K562 (cell line): ENCODE measurements around the gene MEGF11. TPM values are rescaled to one million over a fixed set of nuclear protein-coding genes. Genes with fewer than 3 reads are reported as not detected.

Experiments
- ATAC-seq: fragments of 200-7000 bp; cut with Tn5 transposase; 3 replicates; pipeline ENCODE4 v1.9.1; 2020; ENCODE audit warnings: moderate library complexity
- BruUV-seq: library from RNA; stranded (reverse); fragments of 400-500 nt; replicated peaks from 2 replicates; lab custom pipeline; 2021; lab: Mats Ljungman, UMichigan
- CTCF ChIA-PET: fragments of 300-600 bp; formaldehyde crosslinking; extraction: SDS; loops from one replicate; lab custom pipeline; 2021; ENCODE audit warnings: low intra/inter-chr PET ratio; lab: Yijun Ruan, JAX
- POLR2A ChIA-PET: fragments of 300-600, 350-650 bp; sonication (Branson Sonifier 250); formaldehyde crosslinking; extraction: SDS; loops from one replicate; lab custom pipeline; 2021; ENCODE audit warnings: antibody characterized with exemption, inconsistent platforms; lab: Yijun Ruan, JAX
- DNase-seq, 4 experiments: peaks; one replicate each; pipeline versions ENCODE4 v3.0.0 to v3.0.0-alpha.2; 2011 to 2018; ENCODE audit warnings: low spot score in 3 of 4, mixed read lengths in 3 of 4; ENCODE audit errors: extremely low read depth in 1 of 4
- FAIRE-seq: peaks from 2 replicates; lab custom pipeline; 2011; peaks lifted over from hg19 to GRCh38; lab: Jason Lieb, UNC
- H2AFZ ChIP-seq: 2 replicates; pipeline ENCODE4 v1.6.0; 2011; ENCODE audit warnings: low read depth, low read length, control low read depth, inconsistent platforms
- H3K27ac ChIP-seq: fragments of 200-600 bp; 3 replicates; pipeline ENCODE4 v1.8.0; 2011; ENCODE audit warnings: low read depth, mild to moderate bottlenecking, control low read depth, inconsistent platforms, low read length, moderate library complexity, mixed read lengths; ENCODE audit errors: extremely low read depth
- H3K27me3 ChIP-seq, 2 experiments: fragments of 300-600 bp in 1 of 2; 2 replicates in 1 of 2; 3 replicates in 1 of 2; pipeline versions ENCODE4 v1.6.0 to v1.8.0; 2011; ENCODE audit warnings: inconsistent platforms in 2 of 2, low read length in 2 of 2, mild to moderate bottlenecking in 1 of 2, mixed read lengths in 1 of 2, moderate library complexity in 1 of 2; ENCODE audit not compliant: control insufficient read depth in 2 of 2, insufficient read depth in 2 of 2
- H3K36me3 ChIP-seq: fragments of 300-600 bp; 3 replicates; pipeline ENCODE4 v1.8.0; 2011; ENCODE audit warnings: mild to moderate bottlenecking, low read length, inconsistent platforms; ENCODE audit not compliant: control insufficient read depth, insufficient read depth
- H3K4me1 ChIP-seq, 2 experiments: fragments of 200-600 bp in 1 of 2; replicated peaks in 1 of 2; 2 replicates in 1 of 2; 3 replicates in 1 of 2; pipeline versions ENCODE4 v1.5.1 to v1.8.0; 2011; ENCODE audit warnings: inconsistent platforms in 2 of 2, low read length in 2 of 2, mild to moderate bottlenecking in 1 of 2, mixed read lengths in 1 of 2, moderate library complexity in 1 of 2; ENCODE audit not compliant: control insufficient read depth in 2 of 2, insufficient read depth in 2 of 2
- H3K4me2 ChIP-seq: 2 replicates; pipeline ENCODE4 v1.6.1; 2011; ENCODE audit warnings: low read length, control low read depth, inconsistent platforms, mixed read lengths; ENCODE audit not compliant: insufficient read depth
- H3K4me3 ChIP-seq: fragments of 200-600 bp; sonication (generic), shearing (Covaris generic); 2 replicates; pipeline ENCODE4 v1.5.1; 2016; ENCODE audit warnings: control low read depth, inconsistent platforms
- H3K79me2 ChIP-seq: fragments of 200-600 bp; 3 replicates; pipeline ENCODE4 v1.8.0; 2011; ENCODE audit warnings: low read length, inconsistent platforms; ENCODE audit not compliant: control insufficient read depth, insufficient read depth
- H3K9ac ChIP-seq, 2 experiments: 2 replicates each; pipeline versions ENCODE4 v1.6.0 to v1.6.1; 2011; ENCODE audit warnings: low read depth in 2 of 2, low read length in 2 of 2, control low read depth in 1 of 2, inconsistent platforms in 1 of 2, mild to moderate bottlenecking in 1 of 2, mixed read lengths in 1 of 2; ENCODE audit not compliant: insufficient read depth in 1 of 2
- H3K9me1 ChIP-seq: one replicate; pipeline ENCODE4 v1.6.0; 2011; ENCODE audit warnings: inconsistent platforms, mild to moderate bottlenecking, low read length, moderate library complexity; ENCODE audit not compliant: control insufficient read depth, insufficient read depth
- H3K9me3 ChIP-seq: replicated peaks from 2 replicates; pipeline ENCODE4 v1.5.1; 2011; ENCODE audit warnings: low read depth, low read length, inconsistent platforms; ENCODE audit not compliant: control insufficient read depth, insufficient read depth
- H4K20me1 ChIP-seq: replicated peaks from 2 replicates; pipeline ENCODE4 v1.6.1; 2011; ENCODE audit warnings: low read length, inconsistent platforms, mixed read lengths; ENCODE audit not compliant: control insufficient read depth, insufficient read depth
- ADNP ChIP-seq: fragments of 200-800 bp; sonication (Bioruptor generic); IDR thresholded peaks from 2 replicates; pipeline ENCODE4 v1.6.1; 2016; ENCODE audit warnings: missing genetic modification characterization, missing compliant biosample characterization
- CAMTA2 ChIP-seq: fragments of 250-450 bp; sonication (Bioruptor Pico); conservative IDR thresholded peaks from 2 replicates; pipeline ENCODE4 v1.5.1; 2022
- E4F1 ChIP-seq: fragments of 250-450 bp; sonication (Bioruptor Pico); IDR thresholded peaks from 2 replicates; pipeline ENCODE4 v1.5.0; 2021; ENCODE audit warnings: mild to moderate bottlenecking, borderline replicate concordance
- EGR1 ChIP-seq: fragments of 450-650 bp; conservative IDR thresholded peaks from 2 replicates; pipeline ENCODE4 v1.6.1; 2017; ENCODE audit warnings: mild to moderate bottlenecking
- SIN3B ChIP-seq: fragments of 450-650 bp; IDR thresholded peaks from 2 replicates; pipeline ENCODE4 v1.6.1; 2017; ENCODE audit warnings: low read depth, mild to moderate bottlenecking, moderate library complexity
- TFAP4 ChIP-seq: sonication (generic); formaldehyde crosslinking; IDR thresholded peaks from 2 replicates; pipeline ENCODE4 v1.8.0; 2022; ENCODE audit warnings: missing genetic modification reagents, mild to moderate bottlenecking, moderate library complexity, borderline replicate concordance
- UBTF ChIP-seq, 2 experiments: IDR thresholded peaks; 2 replicates each; pipeline ENCODE4 v1.6.1; 2012; ENCODE audit warnings: improper control_type of control experiment in 2 of 2, low read depth in 2 of 2, low read length in 2 of 2, borderline replicate concordance in 1 of 2
- ZNF280A ChIP-seq: fragments of 450-650 bp; IDR thresholded peaks from 2 replicates; pipeline ENCODE4 v1.6.1; 2018; ENCODE audit warnings: mild to moderate bottlenecking, low read depth; ENCODE audit not compliant: partially characterized antibody
- ZNF324 ChIP-seq: fragments of 250-450 bp; sonication (Bioruptor Pico); IDR thresholded peaks from 2 replicates; pipeline ENCODE4 v1.4.0; 2020; ENCODE audit warnings: mild to moderate bottlenecking
- WGBS: fragments of 100-300 bp; shearing (Covaris generic); methylation state at CpG from one replicate; pipeline ENCODE4 v1.1.6; 2016; ENCODE audit warnings: low coverage, mixed read lengths; ENCODE audit not compliant: insufficient coverage; ENCODE audit errors: missing lambda C conversion rate; 5-methylcytosine and 5-hydroxymethylcytosine counted together
- in situ Hi-C: fragments of 300-500 bp; cut with MboI; formaldehyde crosslinking; loops from 4 replicates; pipeline ENCODE4 v1.15.0; 2018; ENCODE audit warnings: inconsistent platforms, mixed read lengths
- intact Hi-C: fragments of 100-400 bp; cut with micrococcal nuclease; formaldehyde crosslinking; loops from 2 replicates; pipeline ENCODE4 v1.14.2; 2022
- polyA plus RNA-seq, 8 experiments: library from polyadenylated mRNA; depleted of rRNA in 4 of 8; stranded (reverse) in 5 of 8; unstranded in 3 of 8; fragments of >200 nt; fragmentation: Nextera tagmentation in 2 of 8; fragmentation: Illumina TruSeq in 1 of 8; extraction: Ambion mirVana in 2 of 8; extraction: Trizol in 1 of 8; gene quantifications; 2 replicates each; pipeline versions ENCODE4 v1.2.1 to v1.2.3, GENCODE V29; 2011 to 2014; ENCODE audit warnings: inconsistent platforms in 1 of 8, missing spikeins in 1 of 8
- total RNA-seq, 7 experiments: library from RNA; depleted of rRNA in 6 of 7; stranded (reverse); fragments of >200 nt in 6 of 7; fragmentation: Illumina TruSeq in 2 of 7; extraction: Trizol in 2 of 7; gene quantifications; 2 replicates each; pipeline versions ENCODE4 v1.2.1 to v1.2.3, GENCODE V29; 2011 to 2021; ENCODE audit warnings: low replicate concordance in 1 of 7

Gene MEGF11
- total and polyA plus RNA-seq, 9 of the 15 experiments (the other 6 are each of a cell fraction or from before 2014, with no cell fraction given) = 0.06 to 0.23 (median 0.20) TPM; not detected in 6

- DNase-seq = no peak
- H3K27me3 ChIP-seq = peaks cover 34 to 65% of the 10 kb centered on the region in 2 experiments
- H3K9ac ChIP-seq = no peak overlapping the region
- H3K4me3 ChIP-seq = no peak overlapping the region
- no peaks in the 10 kb centered on the region for H4K20me1 ChIP-seq
- H2AFZ ChIP-seq = no peak overlapping the region
- POLR2A ChIA-PET = interaction anchor here (0.8 to 1.6 kb wide), 3 partner anchors 9 to 26 kb away, joined by 3 to 5 read pairs (median 3); no protein-coding TSS in a partner anchor
- no peak overlapping the region for H3K27ac ChIP-seq
- no peak overlapping the region for H3K4me2 ChIP-seq
- TF ChIP-seq ZNF324 (CRISPR knock-in tag) = no peak
- TF ChIP-seq UBTF (IDR thresholded peaks at IDR 0.05; ENCODE audit: borderline replicate concordance in 1 of 2, low read depth in 2 of 2, low read length in 2 of 2) = no peak
- TF ChIP-seq SIN3B = no peak
- no peak for TF ChIP-seq EGR1
- no peak for TF ChIP-seq ADNP (tag)
- TF ChIP-seq CAMTA2 (CRISPR knock-in tag) = no peak
- no peak for TF ChIP-seq E4F1 (CRISPR knock-in tag)
- TF ChIP-seq TFAP4 (CRISPR knock-in tag) = no peak
- no peak for TF ChIP-seq ZNF280A
- in situ Hi-C loops = no loop called here
- FAIRE-seq = no peak
- H3K36me3 ChIP-seq = no peaks in the 10 kb centered on the region
- H3K79me2 ChIP-seq = no peaks in the 10 kb centered on the region
- intact Hi-C loops = no loop called here
- no peaks in the 10 kb centered on the region for H3K9me1 ChIP-seq
- no peak for ATAC-seq
- H3K9me3 ChIP-seq = no peaks in the 10 kb centered on the region
- no peaks in the 10 kb centered on the region for H3K4me1 ChIP-seq
- 0% methylated on average over 8 of the region's 8 CpGs for WGBS
- CTCF ChIA-PET = no interaction called here
- BruUV-seq = no TSS peak
These were observed 68.4 kb downstream of the MEGF11 start for GRCh38 chr15:66184936-66185790.
